Prostate gland (tissue), 2 donors: Measurements from ENCODE around the gene NDUFA13. TPM values are rescaled to one million over a fixed set of nuclear protein-coding genes. Genes with fewer than 3 reads are reported as not detected.
A peak's percentile ranks its signal among the peaks of the same experiment; 100 is the strongest.

Experiments used
- DNase-seq: peaks from one replicate; pipeline ENCODE4 v3.0.0-alpha.2; 2019; ENCODE audit warnings: low spot score
- H3K27ac ChIP-seq, 2 donors: fragments of 200-600 bp; sonication (generic); 2 replicates each; pipeline ENCODE4 v1.5.1; 2017 to 2019
- H3K27me3 ChIP-seq: fragments of 200-600 bp; sonication (generic); replicated peaks from 2 replicates; pipeline ENCODE4 v1.5.1; 2019; ENCODE audit not compliant: insufficient read depth
- H3K36me3 ChIP-seq, 2 donors: fragments of 200-600 bp; sonication (generic); 1 replicate in 1 of 2; 2 replicates in 1 of 2; pipeline versions ENCODE4 v1.5.1 to v1.8.1; 2017 to 2019
- H3K4me1 ChIP-seq: fragments of 200-600 bp; sonication (generic); replicated peaks from 2 replicates; pipeline ENCODE4 v1.5.1; 2019
- H3K4me3 ChIP-seq, 2 donors: fragments of 200-600 bp; sonication (generic); 2 replicates each; pipeline ENCODE4 v1.5.1; 2017 to 2019
- H3K9me3 ChIP-seq: fragments of 200-600 bp; sonication (generic); 2 replicates; pipeline ENCODE4 v1.5.1; 2017
- CTCF ChIP-seq, 4 experiments: fragments of 200-600 bp in 2 of 4; fragments of 450-650 bp in 2 of 4; sonication (generic) in 2 of 4; IDR thresholded peaks; 1 replicate in 3 of 4; 2 replicates in 1 of 4; pipeline ENCODE4 v1.5.1; 2016 to 2019; ENCODE audit warnings: antibody characterized with exemption in 4 of 4, mild to moderate bottlenecking in 2 of 4, moderate library complexity in 2 of 4
- POLR2A ChIP-seq: fragments of 450-650 bp; IDR thresholded peaks from one replicate; pipeline ENCODE4 v1.6.1; 2016; ENCODE audit warnings: antibody characterized with exemption, mild to moderate bottlenecking
- POLR2AphosphoS5 ChIP-seq: sonication (generic); formaldehyde crosslinking; IDR thresholded peaks from one replicate; pipeline ENCODE4 v1.6.1; 2017; ENCODE audit warnings: antibody characterized with exemption
- WGBS: methylation state at CpG from one replicate; pipeline ENCODE4 v1.1.5; 2018; 5-methylcytosine and 5-hydroxymethylcytosine counted together
- intact Hi-C: fragments of 100-400 bp; cut with DNase I; formaldehyde crosslinking; loops from one replicate; pipeline ENCODE4 v1.14.2; 2022
- total RNA-seq, 2 donors: library from RNA; depleted of rRNA; stranded (reverse); fragments of >200 nt; gene quantifications; one replicate each; pipeline ENCODE4 v1.1.0, GENCODE V29; 2016

The NDUFA13 gene
- total RNA-seq, 2 donors from 2014 or later: 46.0 to 57.4 TPM

GRCh38 chr19:19530889-19531288 is 14.9 kb downstream of the NDUFA13 start:
- H3K4me1 ChIP-seq: no peaks in the 10 kb centered on the region
- WGBS: 89% methylated on average over 4 of the region's 4 CpGs
- no peaks in the 10 kb centered on the region for H3K9me3 ChIP-seq
- no peak for TF ChIP-seq CTCF (IDR thresholded peaks at IDR 0.05)
- no peak for TF ChIP-seq POLR2AphosphoS5
- no peak for TF ChIP-seq POLR2A
- H3K27me3 ChIP-seq: no peaks in the 10 kb centered on the region
- no peaks in the 10 kb centered on the region for H3K36me3 ChIP-seq
- H3K4me3 ChIP-seq: no peak overlapping the region
- H3K27ac ChIP-seq: no peak overlapping the region
- intact Hi-C loops: loop anchor here (5.0 kb wide), 1 partner anchor 426 kb away; no protein-coding TSS in a partner anchor
- DNase-seq: no peak

- H3K9me3 ChIP-seq: no peaks in the 10 kb centered on the region
- no peak overlapping the region for H3K4me3 ChIP-seq
- H3K27me3 ChIP-seq: no peaks in the 10 kb centered on the region
- H3K36me3 ChIP-seq: no peaks in the 10 kb centered on the region
- 31% methylated on average over 38 of the region's 48 CpGs for WGBS
- H3K4me1 ChIP-seq: no peaks in the 10 kb centered on the region
- no peak overlapping the region for H3K27ac ChIP-seq
- TF ChIP-seq POLR2AphosphoS5 (peak; percentile 46), CTCF (IDR thresholded peaks at IDR 0.05) (peak; percentile 89 to 95 (median 92)), POLR2A (no peak)
- intact Hi-C loops: loop anchor here (2.0 to 5.0 kb wide), 2 partner anchors 111 to 425 kb away; partner anchors contain the start of gene GMIP
- peak; percentile 76 for DNase-seq
Observed at GRCh38 chr19:19531951-19532805, 16.2 kb downstream of the NDUFA13 start.

GRCh38 chr19:19532806-19533701 is 17.0 kb downstream of the NDUFA13 start:
- H3K4me3 ChIP-seq: no peak overlapping the region
- 72% methylated on average over 14 of the region's 14 CpGs for WGBS
- no peak for DNase-seq
- no peaks in the 10 kb centered on the region for H3K4me1 ChIP-seq
- no peak overlapping the region for H3K27ac ChIP-seq
- no peaks in the 10 kb centered on the region for H3K9me3 ChIP-seq
- no peaks in the 10 kb centered on the region for H3K36me3 ChIP-seq
- no peak for TF ChIP-seq CTCF (IDR thresholded peaks at IDR 0.05)
- TF ChIP-seq POLR2A: no peak
- no peak for TF ChIP-seq POLR2AphosphoS5
- intact Hi-C loops: loop anchor here (2.0 to 5.0 kb wide), 2 partner anchors 110 to 424 kb away; partner anchors contain the start of gene GMIP
- no peaks in the 10 kb centered on the region for H3K27me3 ChIP-seq

- DNase-seq: no peak
- H3K9me3 ChIP-seq: no peaks in the 10 kb centered on the region
- no peaks in the 10 kb centered on the region for H3K36me3 ChIP-seq
- 83% methylated on average over 6 of the region's 6 CpGs for WGBS
- no peak overlapping the region for H3K4me3 ChIP-seq
- H3K4me1 ChIP-seq: peaks cover 3% of the 10 kb centered on the region
- H3K27me3 ChIP-seq: no peaks in the 10 kb centered on the region
- intact Hi-C loops: loop anchor here (2.0 to 5.0 kb wide), 2 partner anchors 109 to 423 kb away; partner anchors contain the start of gene GMIP
- no peak overlapping the region for H3K27ac ChIP-seq
- no peak for TF ChIP-seq POLR2A
- TF ChIP-seq POLR2AphosphoS5: no peak
- no peak for TF ChIP-seq CTCF (IDR thresholded peaks at IDR 0.05)
Observed at GRCh38 chr19:19533841-19534240, 17.8 kb downstream of the NDUFA13 start.
